K562 (cell line): ENCODE data around the gene FAM174C. TPM values are rescaled to one million over a fixed set of nuclear protein-coding genes. Genes with fewer than 3 reads are reported as not detected.

Experiments used
- ATAC-seq: fragments of 200-7000 bp; cut with Tn5 transposase; 3 replicates; pipeline ENCODE4 v1.9.1; 2020; ENCODE audit warnings: moderate library complexity
- BruUV-seq: library from RNA; stranded (reverse); fragments of 400-500 nt; replicated peaks from 2 replicates; lab custom pipeline; 2021; lab: Mats Ljungman, UMichigan
- CTCF ChIA-PET: fragments of 300-600 bp; formaldehyde crosslinking; extraction: SDS; loops from one replicate; lab custom pipeline; 2021; ENCODE audit warnings: low intra/inter-chr PET ratio; lab: Yijun Ruan, JAX
- POLR2A ChIA-PET: fragments of 300-600, 350-650 bp; sonication (Branson Sonifier 250); formaldehyde crosslinking; extraction: SDS; loops from one replicate; lab custom pipeline; 2021; ENCODE audit warnings: antibody characterized with exemption, inconsistent platforms; lab: Yijun Ruan, JAX
- DNase-seq, 4 experiments: peaks; one replicate each; pipeline versions ENCODE4 v3.0.0 to v3.0.0-alpha.2; 2011 to 2018; ENCODE audit warnings: low spot score in 3 of 4, mixed read lengths in 3 of 4; ENCODE audit errors: extremely low read depth in 1 of 4
- FAIRE-seq: peaks from 2 replicates; lab custom pipeline; 2011; peaks lifted over from hg19 to GRCh38; lab: Jason Lieb, UNC
- H2AFZ ChIP-seq: 2 replicates; pipeline ENCODE4 v1.6.0; 2011; ENCODE audit warnings: low read depth, low read length, control low read depth, inconsistent platforms
- H3K27ac ChIP-seq: fragments of 200-600 bp; 3 replicates; pipeline ENCODE4 v1.8.0; 2011; ENCODE audit warnings: low read depth, mild to moderate bottlenecking, control low read depth, inconsistent platforms, low read length, moderate library complexity, mixed read lengths; ENCODE audit errors: extremely low read depth
- H3K27me3 ChIP-seq, 2 experiments: fragments of 300-600 bp in 1 of 2; 2 replicates in 1 of 2; 3 replicates in 1 of 2; pipeline versions ENCODE4 v1.6.0 to v1.8.0; 2011; ENCODE audit warnings: inconsistent platforms in 2 of 2, low read length in 2 of 2, mild to moderate bottlenecking in 1 of 2, mixed read lengths in 1 of 2, moderate library complexity in 1 of 2; ENCODE audit not compliant: control insufficient read depth in 2 of 2, insufficient read depth in 2 of 2
- H3K36me3 ChIP-seq: fragments of 300-600 bp; 3 replicates; pipeline ENCODE4 v1.8.0; 2011; ENCODE audit warnings: mild to moderate bottlenecking, low read length, inconsistent platforms; ENCODE audit not compliant: control insufficient read depth, insufficient read depth
- H3K4me1 ChIP-seq, 2 experiments: fragments of 200-600 bp in 1 of 2; replicated peaks in 1 of 2; 2 replicates in 1 of 2; 3 replicates in 1 of 2; pipeline versions ENCODE4 v1.5.1 to v1.8.0; 2011; ENCODE audit warnings: inconsistent platforms in 2 of 2, low read length in 2 of 2, mild to moderate bottlenecking in 1 of 2, mixed read lengths in 1 of 2, moderate library complexity in 1 of 2; ENCODE audit not compliant: control insufficient read depth in 2 of 2, insufficient read depth in 2 of 2
- H3K4me2 ChIP-seq: 2 replicates; pipeline ENCODE4 v1.6.1; 2011; ENCODE audit warnings: low read length, control low read depth, inconsistent platforms, mixed read lengths; ENCODE audit not compliant: insufficient read depth
- H3K4me3 ChIP-seq: fragments of 200-600 bp; sonication (generic), shearing (Covaris generic); 2 replicates; pipeline ENCODE4 v1.5.1; 2016; ENCODE audit warnings: control low read depth, inconsistent platforms
- H3K79me2 ChIP-seq: fragments of 200-600 bp; 3 replicates; pipeline ENCODE4 v1.8.0; 2011; ENCODE audit warnings: low read length, inconsistent platforms; ENCODE audit not compliant: control insufficient read depth, insufficient read depth
- H3K9ac ChIP-seq, 2 experiments: 2 replicates each; pipeline versions ENCODE4 v1.6.0 to v1.6.1; 2011; ENCODE audit warnings: low read depth in 2 of 2, low read length in 2 of 2, control low read depth in 1 of 2, inconsistent platforms in 1 of 2, mild to moderate bottlenecking in 1 of 2, mixed read lengths in 1 of 2; ENCODE audit not compliant: insufficient read depth in 1 of 2
- H3K9me1 ChIP-seq: one replicate; pipeline ENCODE4 v1.6.0; 2011; ENCODE audit warnings: inconsistent platforms, mild to moderate bottlenecking, low read length, moderate library complexity; ENCODE audit not compliant: control insufficient read depth, insufficient read depth
- H3K9me3 ChIP-seq: replicated peaks from 2 replicates; pipeline ENCODE4 v1.5.1; 2011; ENCODE audit warnings: low read depth, low read length, inconsistent platforms; ENCODE audit not compliant: control insufficient read depth, insufficient read depth
- H4K20me1 ChIP-seq: replicated peaks from 2 replicates; pipeline ENCODE4 v1.6.1; 2011; ENCODE audit warnings: low read length, inconsistent platforms, mixed read lengths; ENCODE audit not compliant: control insufficient read depth, insufficient read depth
- ELF1 ChIP-seq: fragments of 200-800 bp; sonication (Bioruptor generic); IDR thresholded peaks from 2 replicates; pipeline ENCODE4 v1.6.1; 2016; ENCODE audit warnings: missing genetic modification characterization, missing compliant biosample characterization
- ESRRB ChIP-seq: fragments of 250-450 bp; sonication (Bioruptor Pico); IDR thresholded peaks from 2 replicates; pipeline ENCODE4 v1.5.0; 2020; ENCODE audit warnings: mild to moderate bottlenecking, moderate library complexity, borderline replicate concordance
- MYC ChIP-seq, 2 experiments: fragments of 250-450 bp in 1 of 2; sonication (Bioruptor Pico) in 1 of 2; IDR thresholded peaks; 2 replicates each; pipeline versions ENCODE4 v1.5.1 to v1.6.1; 2012 to 2021; ENCODE audit warnings: low read depth in 2 of 2, borderline replicate concordance in 1 of 2, improper control_type of control experiment in 1 of 2, low read length in 1 of 2, mild to moderate bottlenecking in 1 of 2, moderate library complexity in 1 of 2
- NR3C1 ChIP-seq: sonication (generic); formaldehyde crosslinking; IDR thresholded peaks from 2 replicates; pipeline ENCODE4 v1.8.1; 2022; ENCODE audit warnings: missing genetic modification reagents
- POLR2G ChIP-seq: fragments of 200-400 bp; formaldehyde crosslinking; IDR thresholded peaks from 2 replicates; pipeline ENCODE4 v1.6.1; 2017; ENCODE audit warnings: low read depth, mild to moderate bottlenecking, antibody characterized with exemption, low read length, moderate library complexity
- WGBS: fragments of 100-300 bp; shearing (Covaris generic); methylation state at CpG from one replicate; pipeline ENCODE4 v1.1.6; 2016; ENCODE audit warnings: low coverage, mixed read lengths; ENCODE audit not compliant: insufficient coverage; ENCODE audit errors: missing lambda C conversion rate; 5-methylcytosine and 5-hydroxymethylcytosine counted together
- in situ Hi-C: fragments of 300-500 bp; cut with MboI; formaldehyde crosslinking; loops from 4 replicates; pipeline ENCODE4 v1.15.0; 2018; ENCODE audit warnings: inconsistent platforms, mixed read lengths
- intact Hi-C: fragments of 100-400 bp; cut with micrococcal nuclease; formaldehyde crosslinking; loops from 2 replicates; pipeline ENCODE4 v1.14.2; 2022
- polyA plus RNA-seq, 8 experiments: library from polyadenylated mRNA; depleted of rRNA in 4 of 8; stranded (reverse) in 5 of 8; unstranded in 3 of 8; fragments of >200 nt; fragmentation: Nextera tagmentation in 2 of 8; fragmentation: Illumina TruSeq in 1 of 8; extraction: Ambion mirVana in 2 of 8; extraction: Trizol in 1 of 8; gene quantifications; 2 replicates each; pipeline versions ENCODE4 v1.2.1 to v1.2.3, GENCODE V29; 2011 to 2014; ENCODE audit warnings: inconsistent platforms in 1 of 8, missing spikeins in 1 of 8
- total RNA-seq, 7 experiments: library from RNA; depleted of rRNA in 6 of 7; stranded (reverse); fragments of >200 nt in 6 of 7; fragmentation: Illumina TruSeq in 2 of 7; extraction: Trizol in 2 of 7; gene quantifications; 2 replicates each; pipeline versions ENCODE4 v1.2.1 to v1.2.3, GENCODE V29; 2011 to 2021; ENCODE audit warnings: low replicate concordance in 1 of 7
- TF ChIP-seq, protein P1 (sequence below): sonication (generic); formaldehyde crosslinking; IDR thresholded peaks from 2 replicates; pipeline ENCODE4 v1.8.1; 2023; ENCODE audit warnings: mild to moderate bottlenecking, missing genetic modification reagents
- TF ChIP-seq, protein P2 (sequence below): fragments of 150-350 bp; IDR thresholded peaks from 2 replicates; pipeline ENCODE4 v1.6.1; 2014; ENCODE audit warnings: low read depth, mild to moderate bottlenecking, low read length, borderline replicate concordance

The FAM174C gene
- total and polyA plus RNA-seq, 9 of the 15 experiments (the other 6 are each of a cell fraction or from before 2014, with no cell fraction given), result 0.66 to 89.6 (median 20.3) TPM

DNA sequence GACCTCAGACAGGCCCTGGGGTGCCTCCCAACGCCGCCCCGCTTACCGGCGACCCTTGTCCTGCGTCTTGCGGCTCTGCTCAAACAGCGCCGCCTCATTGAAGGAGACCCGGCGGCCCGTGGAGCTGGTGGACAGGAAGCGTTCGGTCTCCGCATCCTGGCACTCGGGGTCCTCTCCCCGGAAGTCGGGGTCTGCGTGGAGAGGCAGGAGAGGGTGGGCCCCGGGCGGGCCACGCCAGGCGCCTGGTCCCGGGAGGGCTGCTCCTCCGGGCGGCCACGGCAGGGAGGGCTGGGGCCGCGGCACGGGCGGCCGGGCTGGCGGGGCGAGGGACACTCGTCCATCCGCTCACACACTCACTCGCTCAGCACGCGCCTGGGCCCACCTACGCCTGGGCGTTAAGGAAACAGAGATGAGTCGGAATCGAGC, 40.4 kb upstream of the FAM174C start:
- Histone ChIP-seq H3K27ac (no peak overlapping the region), H3K9me1 (no peaks in the 10 kb centered on the region), H3K9me3 (no peaks in the 10 kb centered on the region), H4K20me1 (no peaks in the 10 kb centered on the region), H3K36me3 (peaks cover 40% of the 10 kb centered on the region; the same call in 1 of the 3 replicates), H3K4me2 (no peak overlapping the region), H3K79me2 (peaks cover 7% of the 10 kb centered on the region; the same call in 1 of the 3 replicates), H3K4me3 (no peak overlapping the region), H3K9ac (no peak overlapping the region), H3K4me1 (peaks cover 11 to 98% of the 10 kb centered on the region in 2 experiments), H2AFZ (no peak overlapping the region), H3K27me3 (no peaks in the 10 kb centered on the region)
- no TSS peak for BruUV-seq
- in situ Hi-C loops (loop anchor here (25.0 kb wide), 1 partner anchor 473 kb away; the partner anchor contains the start of gene MISP), intact Hi-C loops (no loop called here)
- FAIRE-seq (no peak), DNase-seq (no peak), ATAC-seq (no peak)
- 88% methylated on average over 15 of the region's 43 CpGs for WGBS
- POLR2A ChIA-PET, result interaction anchor here (0.7 kb wide), 1 partner anchor 17 kb away, joined by 3 read pairs; no protein-coding TSS in a partner anchor
- CTCF ChIA-PET, result no interaction called here
- TF ChIP-seq, protein P1, sequence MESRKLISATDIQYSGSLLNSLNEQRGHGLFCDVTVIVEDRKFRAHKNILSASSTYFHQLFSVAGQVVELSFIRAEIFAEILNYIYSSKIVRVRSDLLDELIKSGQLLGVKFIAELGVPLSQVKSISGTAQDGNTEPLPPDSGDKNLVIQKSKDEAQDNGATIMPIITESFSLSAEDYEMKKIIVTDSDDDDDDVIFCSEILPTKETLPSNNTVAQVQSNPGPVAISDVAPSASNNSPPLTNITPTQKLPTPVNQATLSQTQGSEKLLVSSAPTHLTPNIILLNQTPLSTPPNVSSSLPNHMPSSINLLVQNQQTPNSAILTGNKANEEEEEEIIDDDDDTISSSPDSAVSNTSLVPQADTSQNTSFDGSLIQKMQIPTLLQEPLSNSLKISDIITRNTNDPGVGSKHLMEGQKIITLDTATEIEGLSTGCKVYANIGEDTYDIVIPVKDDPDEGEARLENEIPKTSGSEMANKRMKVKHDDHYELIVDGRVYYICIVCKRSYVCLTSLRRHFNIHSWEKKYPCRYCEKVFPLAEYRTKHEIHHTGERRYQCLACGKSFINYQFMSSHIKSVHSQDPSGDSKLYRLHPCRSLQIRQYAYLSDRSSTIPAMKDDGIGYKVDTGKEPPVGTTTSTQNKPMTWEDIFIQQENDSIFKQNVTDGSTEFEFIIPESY (CRISPR knock-in tag), result peak; percentile 82
- TF ChIP-seq NR3C1 (CRISPR knock-in tag) (no peak), ESRRB (CRISPR knock-in tag) (no peak), POLR2G (0 out of 2 replicates have a peak, but pooled peaks have one; percentile 4), ELF1 (no peak), MYC (IDR thresholded peaks at IDR 0.05; ENCODE audit: low read depth, low read length) (no peak), MYC (CRISPR knock-in tag; IDR thresholded peaks at IDR 0.05; ENCODE audit: borderline replicate concordance, low read depth) (no peak)
- TF ChIP-seq, protein P2, sequence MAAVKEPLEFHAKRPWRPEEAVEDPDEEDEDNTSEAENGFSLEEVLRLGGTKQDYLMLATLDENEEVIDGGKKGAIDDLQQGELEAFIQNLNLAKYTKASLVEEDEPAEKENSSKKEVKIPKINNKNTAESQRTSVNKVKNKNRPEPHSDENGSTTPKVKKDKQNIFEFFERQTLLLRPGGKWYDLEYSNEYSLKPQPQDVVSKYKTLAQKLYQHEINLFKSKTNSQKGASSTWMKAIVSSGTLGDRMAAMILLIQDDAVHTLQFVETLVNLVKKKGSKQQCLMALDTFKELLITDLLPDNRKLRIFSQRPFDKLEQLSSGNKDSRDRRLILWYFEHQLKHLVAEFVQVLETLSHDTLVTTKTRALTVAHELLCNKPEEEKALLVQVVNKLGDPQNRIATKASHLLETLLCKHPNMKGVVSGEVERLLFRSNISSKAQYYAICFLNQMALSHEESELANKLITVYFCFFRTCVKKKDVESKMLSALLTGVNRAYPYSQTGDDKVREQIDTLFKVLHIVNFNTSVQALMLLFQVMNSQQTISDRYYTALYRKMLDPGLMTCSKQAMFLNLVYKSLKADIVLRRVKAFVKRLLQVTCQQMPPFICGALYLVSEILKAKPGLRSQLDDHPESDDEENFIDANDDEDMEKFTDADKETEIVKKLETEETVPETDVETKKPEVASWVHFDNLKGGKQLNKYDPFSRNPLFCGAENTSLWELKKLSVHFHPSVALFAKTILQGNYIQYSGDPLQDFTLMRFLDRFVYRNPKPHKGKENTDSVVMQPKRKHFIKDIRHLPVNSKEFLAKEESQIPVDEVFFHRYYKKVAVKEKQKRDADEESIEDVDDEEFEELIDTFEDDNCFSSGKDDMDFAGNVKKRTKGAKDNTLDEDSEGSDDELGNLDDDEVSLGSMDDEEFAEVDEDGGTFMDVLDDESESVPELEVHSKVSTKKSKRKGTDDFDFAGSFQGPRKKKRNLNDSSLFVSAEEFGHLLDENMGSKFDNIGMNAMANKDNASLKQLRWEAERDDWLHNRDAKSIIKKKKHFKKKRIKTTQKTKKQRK, result no peak
